Endothelial cell of umbilical vein (primary cell): Measurements from ENCODE around the gene LRRC14B. TPM values are rescaled to one million over a fixed set of nuclear protein-coding genes. Genes with fewer than 3 reads are reported as not detected.

Source experiments
- BruUV-seq: library from RNA; stranded (reverse); fragments of 400-500 nt; replicated peaks from 2 replicates; lab custom pipeline; 2021; lab: Mats Ljungman, UMichigan
- CTCF ChIA-PET: fragments of 300-600, 350-600 bp; sonication (Branson Sonifier 250); formaldehyde crosslinking; loops from one replicate; lab custom pipeline; 2021; ENCODE audit warnings: antibody characterized with exemption, inconsistent platforms; lab: Charles Lee
- POLR2A ChIA-PET: fragments of 300-600, 350-600 bp; sonication (Branson Sonifier 250); formaldehyde crosslinking; loops from one replicate; lab custom pipeline; 2021; ENCODE audit warnings: antibody characterized with exemption, inconsistent platforms; lab: Charles Lee
- DNase-seq: peaks from one replicate; pipeline ENCODE4 v3.0.0-alpha.2; 2011; ENCODE audit warnings: low read depth, low spot score
- FAIRE-seq: peaks from 2 replicates; lab custom pipeline; 2011; peaks lifted over from hg19 to GRCh38; lab: Jason Lieb, UNC
- H2AFZ ChIP-seq: 2 replicates; pipeline ENCODE4 v1.6.0; 2012; ENCODE audit warnings: low read depth, low read length, control low read depth, inconsistent platforms
- H3K27ac ChIP-seq: 2 replicates; pipeline ENCODE4 v1.5.1; 2011; ENCODE audit warnings: low read depth, mild to moderate bottlenecking, control low read depth, low read length, moderate library complexity; ENCODE audit not compliant: insufficient read depth
- H3K27me3 ChIP-seq, 2 experiments: 2 replicates each; pipeline versions ENCODE4 v1.6.0 to v1.6.1; 2011; ENCODE audit warnings: low read length in 2 of 2, mixed read lengths in 1 of 2; ENCODE audit not compliant: control insufficient read depth in 2 of 2, insufficient read depth in 2 of 2
- H3K36me3 ChIP-seq, 2 experiments: 2 replicates in 1 of 2; 3 replicates in 1 of 2; pipeline ENCODE4 v1.5.1; 2011; ENCODE audit warnings: low read length in 2 of 2, mild to moderate bottlenecking in 1 of 2, moderate library complexity in 1 of 2; ENCODE audit not compliant: control insufficient read depth in 2 of 2, insufficient read depth in 2 of 2; ENCODE audit errors: extremely low read depth in 1 of 2
- H3K4me1 ChIP-seq: 3 replicates; pipeline ENCODE4 v1.5.1; 2011; ENCODE audit warnings: mild to moderate bottlenecking, low read length; ENCODE audit not compliant: control insufficient read depth, insufficient read depth; ENCODE audit errors: extremely low read depth
- H3K4me2 ChIP-seq: 2 replicates; pipeline ENCODE4 v1.6.1; 2011; ENCODE audit warnings: low read length, control low read depth, mixed read lengths; ENCODE audit not compliant: insufficient read depth
- H3K4me3 ChIP-seq, 3 experiments: fragments of 200-600 bp in 1 of 3; sonication (generic), shearing (Covaris generic) in 1 of 3; replicated peaks in 1 of 3; 2 replicates each; pipeline ENCODE4 v1.5.1; 2011 to 2016; ENCODE audit warnings: control low read depth in 3 of 3, low read length in 3 of 3, mild to moderate bottlenecking in 2 of 3, inconsistent platforms in 1 of 3, low read depth in 1 of 3, moderate library complexity in 1 of 3; ENCODE audit not compliant: insufficient read depth in 1 of 3
- H3K79me2 ChIP-seq: 2 replicates; pipeline ENCODE4 v1.6.0; 2012; ENCODE audit warnings: low read length, inconsistent platforms; ENCODE audit not compliant: control insufficient read depth, insufficient read depth
- H3K9ac ChIP-seq: replicated peaks from 2 replicates; pipeline ENCODE3; 2011; ENCODE audit warnings: low read length, control low read depth; ENCODE audit not compliant: insufficient read depth; ENCODE audit errors: extremely low read depth
- H3K9me1 ChIP-seq: replicated peaks from 3 replicates; pipeline ENCODE4 v1.6.0; 2011; ENCODE audit warnings: mild to moderate bottlenecking, low read length; ENCODE audit not compliant: control insufficient read depth, insufficient read depth; ENCODE audit errors: extremely low read depth
- H3K9me3 ChIP-seq: replicated peaks from 2 replicates; pipeline ENCODE4 v1.5.1; 2012; ENCODE audit warnings: low read length, inconsistent platforms; ENCODE audit not compliant: control insufficient read depth, insufficient read depth
- H4K20me1 ChIP-seq: replicated peaks from 2 replicates; pipeline ENCODE3; 2011; ENCODE audit warnings: mild to moderate bottlenecking, low read length; ENCODE audit not compliant: control insufficient read depth, insufficient read depth; ENCODE audit errors: extremely low read depth
- EZH2 ChIP-seq: IDR thresholded peaks from 2 replicates; pipeline ENCODE4 v1.6.1; 2012; ENCODE audit warnings: borderline replicate concordance, low read depth, mild to moderate bottlenecking, moderate library complexity, low read length, inconsistent platforms; ENCODE audit not compliant: severe bottlenecking
- FOS ChIP-seq: IDR thresholded peaks from 2 replicates; pipeline ENCODE4 v1.6.1; 2011; ENCODE audit warnings: mild to moderate bottlenecking, low read length, moderate library complexity, borderline replicate concordance; ENCODE audit not compliant: insufficient read depth
- GATA2 ChIP-seq: IDR thresholded peaks from 2 replicates; pipeline ENCODE4 v1.7.0; 2011; ENCODE audit warnings: low read depth, mild to moderate bottlenecking, moderate library complexity, mixed read lengths, low read length; ENCODE audit not compliant: insufficient read length, insufficient read depth
- JUN ChIP-seq: IDR thresholded peaks from 2 replicates; pipeline ENCODE4 v1.6.1; 2011; ENCODE audit warnings: borderline replicate concordance, low read depth; ENCODE audit not compliant: insufficient read length, insufficient read depth
- MYC ChIP-seq: IDR thresholded peaks from one replicate; pipeline ENCODE4 v1.6.1; 2011; ENCODE audit warnings: mild to moderate bottlenecking, low read depth, low read length
- POLR2A ChIP-seq: IDR thresholded peaks from 2 replicates; pipeline ENCODE4 v1.6.1; 2012; ENCODE audit warnings: low read depth, mild to moderate bottlenecking, control low read depth, low read length
- POLR2AphosphoS5 ChIP-seq: IDR thresholded peaks from 2 replicates; pipeline ENCODE4 v1.6.1; 2012; ENCODE audit warnings: low read depth, mild to moderate bottlenecking, control low read depth, low read length, moderate library complexity; ENCODE audit not compliant: insufficient read depth
- dilution Hi-C: fragments of 300-500 bp; cut with MboI; formaldehyde crosslinking; loops from one replicate; pipeline ENCODE4 v1.15.0; 2019; ENCODE audit warnings: low sequenced_read_pairs; ENCODE audit not compliant: extremely low pct_ligation_motif_present
- intact Hi-C: fragments of 100-400 bp; cut with micrococcal nuclease; formaldehyde crosslinking; loops from one replicate; pipeline ENCODE4 v1.10.0; 2022
- polyA plus RNA-seq, 4 experiments: library from polyadenylated mRNA; depleted of rRNA in 3 of 4; stranded (reverse) in 3 of 4; unstranded in 1 of 4; fragments of >200 nt; gene quantifications; 2 replicates each; pipeline versions ENCODE4 v1.2.1 to v1.2.3, GENCODE V29; 2011 to 2012; ENCODE audit warnings: missing spikeins in 1 of 4
- total RNA-seq: library from RNA; stranded (reverse); gene quantifications from 2 replicates; pipeline ENCODE4 v1.2.3, GENCODE V29; 2021
- TF ChIP-seq, protein P1 (sequence below), 2 donors: IDR thresholded peaks; 1 replicate in 1 of 2; 2 replicates in 1 of 2; pipeline ENCODE4 v1.5.1; 2011; ENCODE audit warnings: low read length in 2 of 2, mild to moderate bottlenecking in 2 of 2, moderate library complexity in 2 of 2, control low read depth in 1 of 2, inconsistent platforms in 1 of 2, low read depth in 1 of 2; ENCODE audit not compliant: insufficient read depth in 1 of 2; ENCODE audit errors: extremely low read depth in 1 of 2
- TF ChIP-seq, protein P2 (sequence below): IDR thresholded peaks from 2 replicates; pipeline ENCODE4 v1.6.1; 2011; ENCODE audit not compliant: insufficient read depth, insufficient read length

LRRC14B gene
- total and polyA plus RNA-seq, 2 donors (not counting 3 experiments of a cell fraction or from before 2014, with no cell fraction given): not detected

DNA sequence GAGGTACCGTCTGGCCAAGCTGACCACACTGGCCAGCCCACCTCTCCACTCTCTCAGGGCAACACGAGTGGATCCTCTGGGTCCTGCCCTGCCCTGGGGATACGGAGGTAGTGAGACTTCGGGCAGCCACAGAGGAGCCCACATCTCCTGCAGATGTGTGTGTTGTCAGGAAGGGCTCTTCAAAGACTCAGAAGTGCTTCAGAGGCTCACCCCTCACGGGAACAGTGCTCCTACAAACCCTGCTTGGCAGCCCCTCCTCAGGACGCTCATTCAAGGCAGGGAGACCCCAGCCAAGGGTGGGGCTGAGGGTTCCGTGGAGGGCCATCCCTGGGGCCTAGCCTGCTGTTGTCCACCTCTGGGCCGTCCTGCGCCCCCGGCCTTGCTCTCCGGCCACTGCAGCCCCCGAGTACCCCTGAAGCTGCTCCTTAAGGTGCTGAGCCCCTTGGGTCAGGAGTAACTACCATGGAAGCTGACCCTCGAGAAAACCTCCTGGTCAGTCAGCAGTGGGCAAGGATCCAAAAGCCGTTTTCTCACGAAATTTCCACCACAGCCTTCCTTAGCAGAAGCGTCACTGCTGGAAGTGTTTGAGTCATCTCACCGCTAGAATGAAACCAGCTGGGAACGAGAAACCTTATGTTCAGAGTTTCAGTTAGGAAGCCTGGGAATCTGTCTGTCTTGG is 23.2 kb upstream of the LRRC14B start:
- no TSS peak for BruUV-seq
- Histone ChIP-seq H3K9me3 (no peaks in the 10 kb centered on the region), H3K4me2 (no peak overlapping the region), H3K79me2 (no peaks in the 10 kb centered on the region), H3K4me3 (no peak overlapping the region), H3K9me1 (no peaks in the 10 kb centered on the region), H3K9ac (no peak overlapping the region), H4K20me1 (no peaks in the 10 kb centered on the region), H3K36me3 (no peaks in the 10 kb centered on the region), H3K4me1 (no peaks in the 10 kb centered on the region), H3K27me3 (no peaks in the 10 kb centered on the region), H3K27ac (no peak overlapping the region), H2AFZ (no peak overlapping the region)
- TF ChIP-seq MYC (no peak), POLR2AphosphoS5 (no peak), GATA2 (no peak), EZH2 (no peak), JUN (no peak), POLR2A (no peak), FOS (no peak)
- TF ChIP-seq, protein P1, sequence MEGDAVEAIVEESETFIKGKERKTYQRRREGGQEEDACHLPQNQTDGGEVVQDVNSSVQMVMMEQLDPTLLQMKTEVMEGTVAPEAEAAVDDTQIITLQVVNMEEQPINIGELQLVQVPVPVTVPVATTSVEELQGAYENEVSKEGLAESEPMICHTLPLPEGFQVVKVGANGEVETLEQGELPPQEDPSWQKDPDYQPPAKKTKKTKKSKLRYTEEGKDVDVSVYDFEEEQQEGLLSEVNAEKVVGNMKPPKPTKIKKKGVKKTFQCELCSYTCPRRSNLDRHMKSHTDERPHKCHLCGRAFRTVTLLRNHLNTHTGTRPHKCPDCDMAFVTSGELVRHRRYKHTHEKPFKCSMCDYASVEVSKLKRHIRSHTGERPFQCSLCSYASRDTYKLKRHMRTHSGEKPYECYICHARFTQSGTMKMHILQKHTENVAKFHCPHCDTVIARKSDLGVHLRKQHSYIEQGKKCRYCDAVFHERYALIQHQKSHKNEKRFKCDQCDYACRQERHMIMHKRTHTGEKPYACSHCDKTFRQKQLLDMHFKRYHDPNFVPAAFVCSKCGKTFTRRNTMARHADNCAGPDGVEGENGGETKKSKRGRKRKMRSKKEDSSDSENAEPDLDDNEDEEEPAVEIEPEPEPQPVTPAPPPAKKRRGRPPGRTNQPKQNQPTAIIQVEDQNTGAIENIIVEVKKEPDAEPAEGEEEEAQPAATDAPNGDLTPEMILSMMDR (IDR thresholded peaks at IDR 0.05; ENCODE audit: extremely low read depth in 1 of 2, insufficient read depth in 1 of 2, low read depth in 1 of 2, low read length in 2 of 2): no peak
- TF ChIP-seq, protein P2, sequence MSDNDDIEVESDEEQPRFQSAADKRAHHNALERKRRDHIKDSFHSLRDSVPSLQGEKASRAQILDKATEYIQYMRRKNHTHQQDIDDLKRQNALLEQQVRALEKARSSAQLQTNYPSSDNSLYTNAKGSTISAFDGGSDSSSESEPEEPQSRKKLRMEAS: no peak
- intact Hi-C loops (no loop called here), dilution Hi-C loops (no loop called here)
- FAIRE-seq: no peak
- ChIA-PET POLR2A (no interaction called here), CTCF (interaction anchor here (3.1 kb wide), 1 partner anchor 20 kb away, joined by 11 read pairs; no protein-coding TSS in a partner anchor)
- peak; percentile 17 for DNase-seq
